ENCODE measurements around the gene UBE2V1.

GRCh38 chr20:50111829-50112495, 988 bp downstream of the UBE2V1 start:
- TF ChIP-seq ZNF274 (IDR thresholded peaks at IDR 0.05; ENCODE audit: low read depth, low read length) (no peak), YY1 (IDR thresholded peaks at IDR 0.05; ENCODE audit: insufficient read depth, insufficient read length) (no peak)

Data from NT2/D1 (cell line).